Limb (tissue), 2 donors: ENCODE measurements around the gene SEPTIN7.

Experiments
- DNase-seq, 2 donors: peaks; one replicate each; pipeline ENCODE4 v3.0.0-alpha.2; 2016; ENCODE audit errors: extremely low spot score in 2 of 2

SEPTIN7 gene

DNA sequence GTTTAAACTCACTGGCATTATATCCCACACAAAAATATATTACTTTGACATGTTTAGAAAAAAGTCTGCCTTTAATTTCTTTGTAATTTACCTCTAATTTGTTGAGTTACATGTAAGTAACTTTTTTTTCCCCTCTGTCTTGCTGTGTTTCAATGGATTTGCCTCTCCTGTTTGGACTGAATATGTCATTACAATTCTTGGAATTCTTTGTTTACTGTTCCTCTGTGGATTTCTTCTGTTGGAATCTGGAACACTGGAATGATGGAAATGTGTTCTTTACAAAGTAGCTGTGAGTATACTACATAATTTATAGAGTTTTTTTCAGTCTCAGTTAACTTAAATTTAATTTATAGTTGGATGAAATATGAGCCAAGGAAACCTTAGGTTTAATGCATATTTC lies 30.4 kb downstream of the SEPTIN7 start:
- peak in 1 of 2 donors; percentile 28 for DNase-seq

DNA sequence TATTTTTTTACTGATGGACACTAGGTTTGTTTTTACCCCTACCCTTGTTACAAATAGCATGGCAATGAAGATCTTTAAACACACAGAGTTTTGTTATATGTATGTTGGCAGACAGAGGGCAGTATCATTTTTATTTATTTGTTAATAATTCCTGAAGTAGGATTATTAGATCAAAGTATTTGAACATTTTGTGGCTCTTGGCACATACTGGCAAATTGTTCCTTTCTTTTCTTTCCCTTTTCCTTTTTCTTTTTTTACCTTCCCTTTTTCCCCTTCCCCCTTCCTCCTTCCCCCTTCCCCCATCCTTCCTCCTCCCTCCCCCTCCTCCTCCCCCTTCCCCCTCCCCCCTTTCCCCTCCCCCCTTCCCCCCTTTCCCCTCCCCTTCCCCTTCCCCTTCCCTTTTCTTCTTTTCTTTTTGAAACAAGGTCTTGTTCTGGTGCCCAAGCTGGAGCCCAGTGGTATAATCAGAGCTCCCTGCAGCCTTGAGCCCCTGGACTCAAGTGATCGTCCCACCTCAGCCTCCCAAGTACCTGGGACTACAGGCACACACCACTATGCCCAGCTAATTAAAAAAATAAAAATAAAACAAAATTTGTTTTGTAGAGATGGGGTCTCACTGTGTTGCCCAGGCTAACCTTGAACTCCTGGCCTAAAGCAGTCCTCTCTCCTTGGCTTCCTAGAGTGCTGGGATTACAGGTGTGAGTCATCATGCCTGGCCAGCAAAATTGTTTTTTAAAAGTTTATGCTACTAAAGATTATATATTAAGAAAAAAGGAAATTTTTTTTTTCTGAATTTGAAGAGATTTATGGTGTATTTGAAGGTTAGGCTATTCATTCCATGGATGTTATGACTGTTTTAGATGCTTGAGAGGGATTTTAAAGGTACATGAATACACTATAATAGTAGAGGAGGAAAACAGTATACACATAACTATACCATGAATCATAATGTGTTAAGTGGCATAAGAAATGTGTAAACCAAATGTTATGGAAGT lies 39.3 kb downstream of the SEPTIN7 start:
- DNase-seq = no peak

DNA sequence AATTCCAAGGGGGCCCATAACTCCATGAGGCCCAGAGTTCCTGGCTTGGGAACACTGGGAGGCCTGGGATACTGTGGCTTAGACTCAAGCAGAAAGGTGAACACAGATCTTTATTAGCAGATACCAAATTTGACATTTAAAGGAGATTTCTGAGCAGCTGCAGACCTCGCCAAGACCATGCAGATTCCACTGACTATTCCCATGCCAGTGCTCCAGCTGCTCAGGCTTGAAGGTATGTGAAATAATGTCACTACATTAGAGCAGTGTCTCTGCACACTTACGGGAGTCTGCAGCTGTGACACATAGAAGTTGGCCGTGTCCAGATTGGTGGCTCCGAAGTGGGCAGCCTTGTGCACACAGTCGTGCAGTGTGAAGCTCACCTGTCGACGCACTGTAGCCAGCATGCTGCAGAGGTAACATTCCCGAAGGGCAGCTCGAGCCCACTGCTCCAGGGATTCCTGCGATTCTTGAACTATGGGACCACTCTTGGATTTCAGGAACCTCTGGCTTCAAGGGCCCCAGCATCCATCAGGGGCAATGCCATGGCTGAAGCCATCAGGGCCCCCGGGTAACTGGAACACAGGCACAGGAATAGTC lies 46.1 kb downstream of the SEPTIN7 start:
- DNase-seq = no peak

DNA sequence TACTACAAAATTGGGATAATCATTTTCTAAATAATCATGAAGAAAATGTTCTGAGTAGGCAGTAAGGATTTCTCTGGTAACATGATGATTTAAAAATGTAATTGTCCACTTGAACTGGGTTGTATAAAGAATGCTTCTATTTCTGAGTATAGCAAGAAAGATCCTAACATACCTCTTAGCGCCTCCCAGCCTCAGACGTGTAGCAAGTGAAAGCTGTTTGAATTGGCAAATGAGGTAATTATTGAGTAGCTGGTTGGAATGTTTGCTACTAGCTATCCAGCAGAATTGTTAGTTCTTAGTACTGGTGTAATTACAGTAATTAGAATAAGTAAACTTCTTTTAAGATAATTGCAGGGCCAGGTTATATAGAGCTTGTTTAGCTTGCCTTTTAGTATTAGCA lies 47.9 kb downstream of the SEPTIN7 start:
- no peak for DNase-seq

DNA sequence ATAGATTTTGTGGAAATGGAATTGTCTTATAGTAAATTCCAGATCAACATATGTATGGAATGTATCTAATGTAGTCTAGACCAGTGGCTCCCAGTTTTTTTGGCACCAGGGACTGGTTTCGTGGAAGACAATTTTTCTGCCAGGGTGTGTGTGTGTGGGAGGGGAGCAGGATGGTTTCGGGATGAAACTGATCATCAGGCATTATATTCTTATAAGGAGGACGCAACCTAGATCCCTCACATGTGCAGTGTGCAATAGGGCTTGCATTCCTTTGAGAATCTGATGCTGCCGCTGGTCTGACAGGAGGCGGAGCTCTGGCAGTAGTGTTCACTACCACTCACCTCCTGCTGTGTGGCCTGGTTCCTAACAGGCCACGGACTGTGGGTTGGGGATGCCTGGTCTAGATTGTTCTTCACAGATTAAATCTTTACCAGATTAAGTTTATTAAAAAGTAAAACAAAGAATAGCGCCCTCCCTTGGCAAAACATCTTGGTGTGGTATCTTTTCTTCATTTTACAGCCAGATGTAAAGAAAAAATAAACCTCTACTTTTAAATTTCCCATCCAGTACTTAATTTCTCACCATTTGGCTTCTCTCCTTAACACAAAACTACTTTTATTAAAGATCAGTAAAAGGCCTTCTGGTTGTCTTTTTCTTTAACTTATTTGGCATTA lies 48.4 kb downstream of the SEPTIN7 start:
- DNase-seq = no peak

DNA sequence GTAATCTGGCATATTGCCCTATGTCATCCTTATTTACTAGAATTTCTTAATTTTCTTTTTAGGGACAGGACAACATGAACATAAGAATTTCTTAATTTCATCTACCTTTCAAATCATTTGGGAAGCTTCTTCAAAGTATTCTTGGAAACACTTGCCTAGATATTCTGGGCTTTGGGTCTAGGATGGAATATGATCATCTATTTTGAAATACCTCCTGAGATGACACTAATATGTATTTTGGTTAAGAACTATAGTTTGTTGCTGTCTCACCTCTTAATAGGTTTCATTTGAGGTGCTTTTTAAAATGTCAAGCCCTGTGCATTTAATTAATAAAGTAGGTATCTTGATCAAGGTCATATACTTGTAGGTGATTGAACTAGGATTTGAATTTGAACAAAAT lies 49.1 kb downstream of the SEPTIN7 start:
- DNase-seq = no peak
